Endodermal cell (in vitro differentiated cells): ENCODE results near the gene LRRK1. TPM values are rescaled to one million over a fixed set of nuclear protein-coding genes. Genes with fewer than 3 reads are reported as not detected.

Source experiments
- DNase-seq: peaks from one replicate; pipeline ENCODE4 v3.0.0-alpha.2; 2017
- H3K27ac ChIP-seq: 2 replicates; pipeline ENCODE4 v1.5.1; 2013; ENCODE audit warnings: mild to moderate bottlenecking, low read depth, low read length, moderate library complexity
- H3K27me3 ChIP-seq: 2 replicates; pipeline ENCODE4 v1.6.1; 2013; ENCODE audit warnings: mild to moderate bottlenecking, low read length, moderate library complexity; ENCODE audit not compliant: insufficient read depth, control insufficient read depth, poor library complexity, severe bottlenecking
- H3K36me3 ChIP-seq: 2 replicates; pipeline ENCODE4 v1.7.0; 2013; ENCODE audit warnings: mild to moderate bottlenecking, low read length, moderate library complexity; ENCODE audit not compliant: control insufficient read depth, insufficient read depth
- H3K4me1 ChIP-seq: one replicate; pipeline ENCODE4 v1.7.0; 2013; ENCODE audit warnings: low read length; ENCODE audit not compliant: control insufficient read depth, insufficient read depth
- H3K4me3 ChIP-seq: 2 replicates; pipeline ENCODE4 v1.5.1; 2013; ENCODE audit warnings: mild to moderate bottlenecking, low read length, moderate library complexity
- H3K9ac ChIP-seq: 2 replicates; pipeline ENCODE4 v1.6.1; 2013; ENCODE audit warnings: mild to moderate bottlenecking, low read length, moderate library complexity; ENCODE audit not compliant: poor library complexity, severe bottlenecking; ENCODE audit errors: extremely low read depth
- H3K9me3 ChIP-seq: 2 replicates; pipeline ENCODE4 v1.6.1; 2013; ENCODE audit warnings: mild to moderate bottlenecking, low read length, moderate library complexity; ENCODE audit not compliant: control insufficient read depth
- H3K27ac Mint-ChIP-seq: 2 replicates; pipeline ENCODE4 v1.8.0; 2020; ENCODE audit warnings: mixed read lengths
- H3K27me3 Mint-ChIP-seq: 2 replicates; pipeline ENCODE4 v1.8.0; 2021; ENCODE audit warnings: mild to moderate bottlenecking, mixed read lengths; ENCODE audit not compliant: insufficient read depth
- H3K36me3 Mint-ChIP-seq: 2 replicates; pipeline ENCODE4 v1.8.0; 2020; ENCODE audit warnings: low read depth, mixed read lengths
- H3K4me1 Mint-ChIP-seq: 2 replicates; pipeline ENCODE4 v1.8.0; 2020; ENCODE audit warnings: mixed read lengths
- H3K4me3 Mint-ChIP-seq: 2 replicates; pipeline ENCODE4 v1.8.0; 2020; ENCODE audit warnings: mild to moderate bottlenecking, moderate library complexity, mixed read lengths
- H3K9me3 Mint-ChIP-seq: 2 replicates; pipeline ENCODE4 v1.8.0; 2020; ENCODE audit warnings: mild to moderate bottlenecking, mixed read lengths
- CTCF ChIP-seq: fragments of 200-600 bp; sonication (generic); conservative IDR thresholded peaks from 2 replicates; pipeline ENCODE4 v1.5.0; 2021; ENCODE audit warnings: antibody characterized with exemption, mild to moderate bottlenecking
- WGBS, 2 experiments: methylation state at CpG; one replicate each; pipeline versions ENCODE4 v1.1.5 to v1.1.7; 2013; ENCODE audit warnings: missing lambda C conversion rate in 2 of 2, mixed read lengths in 1 of 2; ENCODE audit not compliant: insufficient coverage in 1 of 2, insufficient read length in 1 of 2; 5-methylcytosine and 5-hydroxymethylcytosine counted together
- total RNA-seq, 2 donors: library from RNA; stranded (reverse); fragmentation: NEBNext Ultra II Directional in 1 of 2; extraction: Animal tissue kit (Norgen Biotek cat#: 25700) in 1 of 2; gene quantifications; 2 replicates in 1 of 2; 3 replicates in 1 of 2; pipeline ENCODE4 v1.2.1, GENCODE V29; 2021

Gene LRRK1
- total RNA-seq, 2 donors from 2014 or later = 2.7 to 5.1 TPM

DNA sequence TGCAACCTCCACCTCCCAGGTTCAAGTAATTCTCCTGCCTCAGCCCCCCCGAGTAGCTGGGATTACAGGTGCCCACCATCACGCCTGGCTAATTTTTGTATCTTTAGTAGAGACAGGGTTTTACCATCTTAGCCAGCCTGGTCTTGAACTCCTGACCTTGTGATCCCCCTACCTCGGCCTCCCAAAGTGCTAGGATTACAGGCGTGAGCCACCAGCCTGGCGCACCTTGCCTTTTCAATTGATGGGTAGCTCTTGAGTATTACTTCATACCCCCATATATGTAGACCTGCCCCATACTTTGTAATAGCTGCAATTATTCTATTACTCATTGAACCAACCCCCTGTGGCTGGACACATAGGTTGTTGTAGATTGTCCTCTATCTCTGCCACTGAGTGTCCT is 101.3 kb downstream of the LRRK1 start:
- Histone ChIP-seq H3K27me3 (no peaks in the 10 kb centered on the region), H3K9ac (no peak overlapping the region), H3K27ac (no peak overlapping the region), H3K36me3 (no peaks in the 10 kb centered on the region), H3K4me1 (no peaks in the 10 kb centered on the region), H3K9me3 (no peaks in the 10 kb centered on the region), H3K4me3 (no peak overlapping the region)
- no peak for TF ChIP-seq CTCF
- Mint-ChIP-seq H3K27ac (no peak overlapping the region), H3K4me1 (peaks cover under 1% of the 10 kb centered on the region), H3K9me3 (no peaks in the 10 kb centered on the region), H3K4me3 (no peak overlapping the region), H3K27me3 (no peaks in the 10 kb centered on the region), H3K36me3 (no peaks in the 10 kb centered on the region)
- WGBS, 2 experiments = 88 to 92% methylated on average over 5 of the region's 5 CpGs
- DNase-seq = no peak

DNA sequence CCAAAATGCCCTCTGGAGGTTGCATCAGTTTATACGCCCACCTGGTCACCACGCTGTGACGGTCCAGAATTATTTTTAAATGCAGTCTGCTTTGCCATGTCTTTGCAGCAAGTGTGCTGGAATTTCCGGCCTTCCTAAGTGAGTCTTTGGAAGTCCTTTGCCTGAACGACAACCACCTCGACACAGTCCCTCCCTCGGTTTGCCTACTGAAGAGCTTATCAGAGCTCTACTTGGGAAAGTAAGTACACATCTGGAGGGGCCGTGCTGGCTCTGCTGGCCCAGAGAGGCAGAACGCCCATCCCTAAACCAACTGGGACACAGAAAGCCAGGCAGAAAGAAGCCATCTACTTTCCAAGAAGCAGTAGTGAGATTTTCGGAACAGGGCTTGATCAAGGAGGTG is 101.8 kb downstream of the LRRK1 start:
- Mint-ChIP-seq H3K36me3 (no peaks in the 10 kb centered on the region), H3K27me3 (no peaks in the 10 kb centered on the region), H3K9me3 (no peaks in the 10 kb centered on the region), H3K4me3 (no peak overlapping the region), H3K4me1 (no peaks in the 10 kb centered on the region), H3K27ac (no peak overlapping the region)
- Histone ChIP-seq H3K9ac (no peak overlapping the region), H3K27ac (no peak overlapping the region), H3K4me1 (no peaks in the 10 kb centered on the region), H3K9me3 (no peaks in the 10 kb centered on the region), H3K27me3 (no peaks in the 10 kb centered on the region), H3K4me3 (no peak overlapping the region), H3K36me3 (no peaks in the 10 kb centered on the region)
- WGBS, 2 experiments = 89 to 93% methylated on average over 9 to 10 of the region's 10 CpGs
- DNase-seq = peak; percentile 33
- TF ChIP-seq CTCF = no peak

- Histone ChIP-seq H3K9ac (no peak overlapping the region), H3K4me1 (no peaks in the 10 kb centered on the region), H3K27me3 (no peaks in the 10 kb centered on the region), H3K9me3 (no peaks in the 10 kb centered on the region), H3K36me3 (no peaks in the 10 kb centered on the region), H3K4me3 (no peak overlapping the region), H3K27ac (no peak overlapping the region)
- H3K4me3 Mint-ChIP-seq = no peak overlapping the region
- no peaks in the 10 kb centered on the region for H3K4me1 Mint-ChIP-seq
- 89 to 98% methylated on average over 10 to 11 of the region's 11 CpGs for WGBS, 2 experiments
- H3K9me3 Mint-ChIP-seq = no peaks in the 10 kb centered on the region
- peak; percentile 23 for DNase-seq
- H3K36me3 Mint-ChIP-seq = no peaks in the 10 kb centered on the region
- no peak for TF ChIP-seq CTCF
- H3K27ac Mint-ChIP-seq = no peak overlapping the region
- H3K27me3 Mint-ChIP-seq = no peaks in the 10 kb centered on the region
Measured at GRCh38 chr15:101022306-101022705, 103.1 kb downstream of the LRRK1 start.
